Ovary (tissue), 9 donors: ENCODE results near the gene SIL1. TPM values are rescaled to one million over a fixed set of nuclear protein-coding genes. Genes with fewer than 3 reads are reported as not detected.

Experiments
- DNase-seq, 5 donors: peaks; one replicate each; pipeline ENCODE4 v3.0.0-alpha.2; 2019 to 2020
- H3K27ac ChIP-seq, 2 donors: fragments of 200-600 bp; one replicate each; pipeline versions ENCODE4 v1.5.1 to v1.8.0; 2019 to 2022
- H3K27me3 ChIP-seq: fragments of 200-600 bp; one replicate; pipeline ENCODE4 v1.8.0; 2022
- H3K36me3 ChIP-seq: fragments of 200-600 bp; sonication (generic); one replicate; pipeline ENCODE4 v1.5.1; 2019
- H3K4me1 ChIP-seq: one replicate; pipeline ENCODE4 v1.8.1; 2013; ENCODE audit warnings: mild to moderate bottlenecking, moderate library complexity; ENCODE audit not compliant: insufficient read depth
- H3K4me3 ChIP-seq: fragments of 200-600 bp; sonication (generic); one replicate; pipeline ENCODE4 v1.5.1; 2017
- H3K9me3 ChIP-seq, 2 donors: fragments of 200-600 bp in 1 of 2; sonication (generic) in 1 of 2; one replicate each; pipeline versions ENCODE4 v1.5.1 to v1.8.1; 2013 to 2019; ENCODE audit warnings: mild to moderate bottlenecking in 1 of 2, moderate library complexity in 1 of 2
- CTCF ChIP-seq, 3 donors: fragments of 450-650 bp in 2 of 3; fragments of 200-600 bp in 1 of 3; IDR thresholded peaks; one replicate each; pipeline versions ENCODE4 v1.5.1 to v1.8.0; 2016 to 2022; ENCODE audit warnings: antibody characterized with exemption in 3 of 3, mild to moderate bottlenecking in 1 of 3
- EP300 ChIP-seq: sonication (generic); formaldehyde crosslinking; IDR thresholded peaks from one replicate; pipeline ENCODE4 v1.6.1; 2017; ENCODE audit warnings: antibody characterized with exemption
- POLR2A ChIP-seq: fragments of 450-650 bp; IDR thresholded peaks from one replicate; pipeline ENCODE4 v1.6.1; 2017; ENCODE audit warnings: antibody characterized with exemption, mild to moderate bottlenecking, moderate library complexity
- WGBS, 3 donors: extraction: QIAGEN DNeasy Blood & Tissue Kit in 1 of 3; methylation state at CpG; one replicate each; pipeline versions ENCODE4 v1.1.5 to v1.1.7; 2013 to 2017; 5-methylcytosine and 5-hydroxymethylcytosine counted together
- intact Hi-C, 4 donors: fragments of 100-400 bp; cut with DNase I; formaldehyde crosslinking; loops; one replicate each; pipeline versions ENCODE4 v1.11.0 to v1.15.1; 2022 to 2023
- polyA plus RNA-seq, 2 donors: library from polyadenylated mRNA; stranded (reverse); fragments of 200-250 nt in 1 of 2; fragments of 350-450 nt in 1 of 2; fragmentation: Illumina TruSeq in 1 of 2; extraction: RNeasy Lipid Tissue Mini Kit (QIAGEN cat#74804) in 1 of 2; gene quantifications; one replicate each; pipeline ENCODE4 v1.2.3, GENCODE V29; 2013 to 2014
- total RNA-seq, 7 donors: library from RNA; depleted of rRNA in 2 of 7; stranded (reverse); fragments of >200 nt in 2 of 7; fragmentation: NEBNext Ultra II Directional in 3 of 7; extraction: Animal tissue kit (Norgen Biotek cat#: 25700) in 3 of 7; gene quantifications; one replicate each; pipeline versions ENCODE4 v1.1.0 to v1.2.4, GENCODE V29; 2016 to 2023
- donor health status: DM: no; HTN: no; CAD: no; lungs with moderate emphysema.
- donor health status: DM: no; HTN: no; CAD: no.
- donor health status: Bipolar disorder and iron deficiency.
- donor health status: DM: yes; HTN: yes; CAD: no.
- donor health status: DM: no; HTN: no; CAD: no.
- donor health status: DM: yes; HTN: yes; CAD: no.

Gene SIL1
- total and polyA plus RNA-seq, 9 donors: 15.7 to 93.0 (median 34.9) TPM

- TF ChIP-seq CTCF (IDR thresholded peaks at IDR 0.05): no peak
- TF ChIP-seq EP300: no peak
- no peak for TF ChIP-seq POLR2A
- Histone ChIP-seq H3K36me3 (no peaks in the 10 kb centered on the region), H3K27me3 (no peaks in the 10 kb centered on the region), H3K4me3 (no peak overlapping the region), H3K9me3 (no peaks in the 10 kb centered on the region), H3K4me1 (peaks cover 8% of the 10 kb centered on the region), H3K27ac (peak overlapping the region in 1 of 2 donors; percentile 47)
- WGBS, 3 donors: 11 to 20% (median 12%) methylated on average over 4 of the region's 4 CpGs
- intact Hi-C loops: no loop called here
- DNase-seq: peak in 4 of 5 donors; percentile 39 to 53 (median 50)
Measured at GRCh38 chr5:139019880-139020279, 178.3 kb downstream of the SIL1 start.

GRCh38 chr5:139019211-139019610 lies 179.0 kb downstream of the SIL1 start:
- Histone ChIP-seq H3K36me3 (no peaks in the 10 kb centered on the region), H3K27me3 (no peaks in the 10 kb centered on the region), H3K4me1 (peaks cover 10% of the 10 kb centered on the region), H3K27ac (peak overlapping the region in 1 of 2 donors; percentile 47), H3K9me3 (no peaks in the 10 kb centered on the region), H3K4me3 (no peak overlapping the region)
- DNase-seq: no peak
- 95 to 97% (median 96%) methylated on average over 3 of the region's 3 CpGs for WGBS, 3 donors
- intact Hi-C loops: no loop called here
- TF ChIP-seq EP300: no peak
- no peak for TF ChIP-seq CTCF (IDR thresholded peaks at IDR 0.05)
- TF ChIP-seq POLR2A: no peak

- no peak overlapping the region for H3K4me3 ChIP-seq
- H3K9me3 ChIP-seq: no peaks in the 10 kb centered on the region
- intact Hi-C loops: no loop called here
- TF ChIP-seq EP300 (no peak), POLR2A (no peak), CTCF (IDR thresholded peaks at IDR 0.05) (no peak)
- WGBS, 3 donors: 97 to 99% (median 98%) methylated on average over 5 of the region's 5 CpGs
- H3K27me3 ChIP-seq: no peaks in the 10 kb centered on the region
- peaks cover 10% of the 10 kb centered on the region for H3K4me1 ChIP-seq
- no peak overlapping the region for H3K27ac ChIP-seq
- no peak for DNase-seq
- no peaks in the 10 kb centered on the region for H3K36me3 ChIP-seq
Measured at GRCh38 chr5:139017624-139018023, 180.5 kb downstream of the SIL1 start.

GRCh38 chr5:139016186-139016585 lies 182.0 kb downstream of the SIL1 start:
- intact Hi-C loops: no loop called here
- DNase-seq: no peak
- H3K9me3 ChIP-seq: no peaks in the 10 kb centered on the region
- H3K27me3 ChIP-seq: no peaks in the 10 kb centered on the region
- H3K36me3 ChIP-seq: no peaks in the 10 kb centered on the region
- TF ChIP-seq POLR2A: no peak
- no peak for TF ChIP-seq EP300
- TF ChIP-seq CTCF (IDR thresholded peaks at IDR 0.05): no peak
- H3K4me3 ChIP-seq: no peak overlapping the region
- no peak overlapping the region for H3K27ac ChIP-seq
- 87 to 96% (median 93%) methylated on average over 3 of the region's 3 CpGs for WGBS, 3 donors
- peaks cover 10% of the 10 kb centered on the region for H3K4me1 ChIP-seq

GRCh38 chr5:139014726-139015125 lies 183.4 kb downstream of the SIL1 start:
- Histone ChIP-seq H3K27me3 (no peaks in the 10 kb centered on the region), H3K9me3 (no peaks in the 10 kb centered on the region), H3K27ac (no peak overlapping the region), H3K4me3 (no peak overlapping the region), H3K4me1 (peaks cover 3% of the 10 kb centered on the region), H3K36me3 (no peaks in the 10 kb centered on the region)
- TF ChIP-seq EP300: no peak
- no peak for TF ChIP-seq CTCF (IDR thresholded peaks at IDR 0.05)
- TF ChIP-seq POLR2A: no peak
- 75 to 81% (median 80%) methylated on average over 4 of the region's 4 CpGs for WGBS, 3 donors
- no peak for DNase-seq
- intact Hi-C loops: no loop called here
